HCT116 (cell line): ENCODE results near the gene NR2F2. TPM values are rescaled to one million over a fixed set of nuclear protein-coding genes. Genes with fewer than 3 reads are reported as not detected.

Experiments
- ATAC-seq: fragments of 200-7000 bp; cut with Tn5 transposase; 2 replicates; pipeline ENCODE4 v1.9.1; 2020; ENCODE audit warnings: mild to moderate bottlenecking, moderate library complexity
- BruUV-seq: library from RNA; stranded (reverse); fragments of 400-500 nt; replicated peaks from 2 replicates; lab custom pipeline; 2021; lab: Mats Ljungman, UMichigan
- CTCF ChIA-PET: fragments of 300-600 bp; sonication (Branson Sonifier 250); formaldehyde crosslinking; loops from one replicate; lab custom pipeline; 2021; ENCODE audit warnings: antibody characterized with exemption; lab: Charles Lee
- POLR2A ChIA-PET: fragments of 300-600, 350-600 bp; sonication (Branson Sonifier 250); formaldehyde crosslinking; loops from one replicate; lab custom pipeline; 2021; ENCODE audit warnings: antibody characterized with exemption; lab: Charles Lee
- RAD21 ChIA-PET, 2 experiments: fragments of 300-600 bp; sonication (Branson Sonifier 250); formaldehyde crosslinking; loops; one replicate each; lab custom pipeline; 2023; ENCODE audit warnings: low total read pairs in 2 of 2; ENCODE audit not compliant: uncharacterized antibody in 2 of 2, unreplicated experiment in 2 of 2, low non-redundant PET in 1 of 2; lab: Charles Lee
- DNase-seq: peaks from one replicate; pipeline ENCODE4 v3.0.0-alpha.2; 2010; ENCODE audit warnings: low read depth, low spot score
- H2AFZ ChIP-seq: fragments of 200-600 bp; shearing (Covaris generic), sonication (generic); 2 replicates; pipeline ENCODE4 v1.6.1; 2017; ENCODE audit warnings: low read depth, mixed run types, mixed read lengths, antibody characterized with exemption, low read length; ENCODE audit not compliant: poor library complexity, severe bottlenecking
- H3K27ac ChIP-seq: 2 replicates; pipeline ENCODE4 v1.5.1; 2012; ENCODE audit warnings: low read depth, low read length
- H3K27me3 ChIP-seq: fragments of 200-600 bp; sonication (generic); 2 replicates; pipeline ENCODE4 v1.6.1; 2016; ENCODE audit warnings: mixed run types, low read length, mixed read lengths; ENCODE audit not compliant: insufficient read depth
- H3K36me3 ChIP-seq, 2 experiments: fragments of 200-500 bp in 1 of 2; fragments of 200-600 bp in 1 of 2; sonication (Bioruptor generic) in 1 of 2; sonication (generic) in 1 of 2; 2 replicates each; pipeline versions ENCODE4 v1.5.1 to v1.6.1; 2014 to 2016; ENCODE audit warnings: low read length in 2 of 2, inconsistent platforms in 1 of 2, mixed read lengths in 1 of 2, mixed run types in 1 of 2; ENCODE audit not compliant: insufficient read depth in 2 of 2, control insufficient read depth in 1 of 2
- H3K4me1 ChIP-seq, 2 experiments: fragments of 200-600 bp in 1 of 2; sonication (generic) in 1 of 2; 2 replicates each; pipeline versions ENCODE4 v1.5.1 to v1.6.1; 2012 to 2017; ENCODE audit warnings: low read length in 2 of 2, inconsistent platforms in 1 of 2, mild to moderate bottlenecking in 1 of 2, mixed read lengths in 1 of 2, mixed run types in 1 of 2, moderate library complexity in 1 of 2; ENCODE audit not compliant: insufficient read depth in 2 of 2, control insufficient read depth in 1 of 2
- H3K4me2 ChIP-seq: fragments of 200-600 bp; sonication (generic); 2 replicates; pipeline ENCODE4 v1.6.1; 2017; ENCODE audit warnings: mixed run types, low read length, mixed read lengths
- H3K4me3 ChIP-seq, 2 experiments: fragments of 200-600 bp in 1 of 2; sonication (generic) in 1 of 2; replicated peaks in 1 of 2; 2 replicates each; pipeline ENCODE4 v1.5.1; 2011 to 2016; ENCODE audit warnings: low read length in 2 of 2, control low read depth in 1 of 2, low read depth in 1 of 2, mild to moderate bottlenecking in 1 of 2, mixed read lengths in 1 of 2, mixed run types in 1 of 2
- H3K79me2 ChIP-seq: fragments of 200-600 bp; sonication (generic); 2 replicates; pipeline ENCODE4 v1.6.1; 2017; ENCODE audit warnings: mild to moderate bottlenecking, mixed run types, low read length, moderate library complexity, mixed read lengths; ENCODE audit not compliant: insufficient read depth
- H3K9ac ChIP-seq: fragments of 200-600 bp; sonication (generic); 2 replicates; pipeline ENCODE4 v1.6.1; 2016; ENCODE audit warnings: low read length, mixed read lengths
- H3K9me2 ChIP-seq: fragments of 200-600 bp; sonication (generic), shearing (Covaris generic); 2 replicates; pipeline ENCODE4 v1.6.1; 2017; ENCODE audit warnings: mixed run types, mild to moderate bottlenecking, moderate library complexity; ENCODE audit not compliant: insufficient read depth
- H3K9me3 ChIP-seq, 2 experiments: fragments of 200-500 bp in 1 of 2; fragments of 200-600 bp in 1 of 2; sonication (Bioruptor generic) in 1 of 2; sonication (generic) in 1 of 2; 2 replicates each; pipeline ENCODE4 v1.6.1; 2014 to 2017; ENCODE audit warnings: low read length in 2 of 2, mixed read lengths in 2 of 2, inconsistent platforms in 1 of 2, low read depth in 1 of 2, mild to moderate bottlenecking in 1 of 2, mixed run types in 1 of 2, moderate library complexity in 1 of 2; ENCODE audit not compliant: control insufficient read depth in 1 of 2, insufficient read depth in 1 of 2
- H4K20me1 ChIP-seq: fragments of 200-600 bp; sonication (generic), shearing (Covaris generic); 2 replicates; pipeline ENCODE4 v1.6.1; 2017; ENCODE audit warnings: mixed run types, mild to moderate bottlenecking, moderate library complexity; ENCODE audit not compliant: insufficient read depth
- ELF1 ChIP-seq: IDR thresholded peaks from 2 replicates; pipeline ENCODE4 v1.6.1; 2012; ENCODE audit warnings: low read depth, borderline replicate concordance
- EZH2phosphoT487 ChIP-seq: fragments of 200-600 bp; IDR thresholded peaks from 2 replicates; pipeline ENCODE4 v1.6.1; 2018; ENCODE audit warnings: antibody characterized with exemption, borderline replicate concordance
- FOSL1 ChIP-seq: IDR thresholded peaks from 2 replicates; pipeline ENCODE4 v1.6.1; 2012; ENCODE audit warnings: low read depth
- POLR2AphosphoS5 ChIP-seq: IDR thresholded peaks from 2 replicates; pipeline ENCODE4 v1.6.1; 2011; ENCODE audit warnings: mild to moderate bottlenecking, low read depth, low read length, moderate library complexity
- RAD21 ChIP-seq: IDR thresholded peaks from 2 replicates; pipeline ENCODE4 v1.6.1; 2012; ENCODE audit warnings: low read depth, mild to moderate bottlenecking
- SRF ChIP-seq: IDR thresholded peaks from 2 replicates; pipeline ENCODE4 v1.6.1; 2012; ENCODE audit warnings: low read depth
- YY1 ChIP-seq: IDR thresholded peaks from 2 replicates; pipeline ENCODE4 v1.6.1; 2011; ENCODE audit warnings: low read length, low read depth, moderate library complexity, mild to moderate bottlenecking; ENCODE audit not compliant: insufficient replicate concordance; ENCODE audit errors: extremely low read depth
- ZFX ChIP-seq: fragments of 450-650 bp; IDR thresholded peaks from 2 replicates; pipeline ENCODE4 v1.6.1; 2017
- intact Hi-C: fragments of 100-400 bp; cut with micrococcal nuclease; formaldehyde crosslinking; loops from 2 replicates; pipeline ENCODE4 v1.10.0; 2022
- total RNA-seq: library from RNA; stranded (reverse); gene quantifications from one replicate; pipeline ENCODE4 v1.2.1, GENCODE V29; 2021; ENCODE audit not compliant: unreplicated experiment
- TF ChIP-seq, protein P1 (sequence below): IDR thresholded peaks from 2 replicates; pipeline ENCODE4 v1.6.1; 2012; ENCODE audit warnings: low read depth
- TF ChIP-seq, protein P2 (sequence below): IDR thresholded peaks from 2 replicates; pipeline ENCODE4 v1.6.1; 2012
- TF ChIP-seq, protein P3 (sequence below): IDR thresholded peaks from 2 replicates; pipeline ENCODE4 v1.6.1; 2011; ENCODE audit warnings: mild to moderate bottlenecking, low read length, moderate library complexity; ENCODE audit not compliant: insufficient replicate concordance; ENCODE audit errors: extremely low read depth

NR2F2 gene
- total RNA-seq, 1 experiment from 2014 or later, result 61.4 TPM

DNA sequence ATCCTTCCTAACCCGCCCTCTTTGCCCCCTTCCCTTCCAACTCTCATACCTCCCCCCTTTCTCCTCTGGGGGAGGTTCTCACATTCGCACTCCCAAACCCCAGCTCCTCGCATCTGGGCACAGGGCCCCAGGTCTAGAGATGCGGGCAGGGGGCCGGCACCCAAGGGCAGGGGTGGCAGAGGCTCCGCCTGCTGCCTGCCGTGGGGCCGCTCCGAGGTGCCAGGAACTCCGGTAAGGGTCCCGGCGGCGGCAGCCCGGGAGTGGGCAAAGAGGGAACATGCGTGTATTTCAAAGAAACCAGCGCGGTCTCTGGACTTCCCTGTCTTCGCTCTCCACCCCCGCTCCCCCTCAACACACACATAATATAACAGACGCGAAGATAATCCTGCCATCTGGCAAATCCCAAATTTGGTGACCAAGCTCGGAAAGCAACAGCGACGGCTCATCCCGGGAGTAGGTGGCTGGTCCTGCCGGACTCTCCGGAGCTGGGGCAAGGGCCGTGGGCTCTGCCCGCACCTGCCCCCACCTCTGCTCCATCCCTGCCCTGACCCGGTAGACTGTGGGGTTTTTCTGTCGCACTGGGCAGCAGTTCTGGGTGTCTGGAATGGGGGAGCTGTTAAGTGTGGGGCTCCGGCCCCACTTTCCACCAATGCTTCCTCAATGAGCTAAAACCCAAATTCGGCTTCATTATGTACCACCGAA, 31.0 kb downstream of the NR2F2 start:
- Histone ChIP-seq H3K27ac (no peak overlapping the region), H3K4me3 (no peak overlapping the region), H3K36me3 (no peaks in the 10 kb centered on the region), H3K9ac (no peak overlapping the region), H4K20me1 (no peaks in the 10 kb centered on the region), H3K9me3 (no peaks in the 10 kb centered on the region), H3K9me2 (no peaks in the 10 kb centered on the region), H3K4me2 (no peak overlapping the region), H3K27me3 (no peaks in the 10 kb centered on the region), H3K4me1 (peaks cover under 1 to 6% of the 10 kb centered on the region in 2 experiments), H2AFZ (no peak overlapping the region), H3K79me2 (no peaks in the 10 kb centered on the region)
- ChIA-PET CTCF (no interaction called here), POLR2A (no interaction called here), RAD21 (no interaction called here)
- BruUV-seq, result no TSS peak
- ATAC-seq (no peak), DNase-seq (no peak)
- intact Hi-C loops, result no loop called here
- no peak for TF ChIP-seq YY1
- no peak for TF ChIP-seq ELF1
- TF ChIP-seq SRF, result no peak
- TF ChIP-seq POLR2AphosphoS5, result no peak
- TF ChIP-seq ZFX, result no peak
- no peak for TF ChIP-seq RAD21
- TF ChIP-seq, protein P1, sequence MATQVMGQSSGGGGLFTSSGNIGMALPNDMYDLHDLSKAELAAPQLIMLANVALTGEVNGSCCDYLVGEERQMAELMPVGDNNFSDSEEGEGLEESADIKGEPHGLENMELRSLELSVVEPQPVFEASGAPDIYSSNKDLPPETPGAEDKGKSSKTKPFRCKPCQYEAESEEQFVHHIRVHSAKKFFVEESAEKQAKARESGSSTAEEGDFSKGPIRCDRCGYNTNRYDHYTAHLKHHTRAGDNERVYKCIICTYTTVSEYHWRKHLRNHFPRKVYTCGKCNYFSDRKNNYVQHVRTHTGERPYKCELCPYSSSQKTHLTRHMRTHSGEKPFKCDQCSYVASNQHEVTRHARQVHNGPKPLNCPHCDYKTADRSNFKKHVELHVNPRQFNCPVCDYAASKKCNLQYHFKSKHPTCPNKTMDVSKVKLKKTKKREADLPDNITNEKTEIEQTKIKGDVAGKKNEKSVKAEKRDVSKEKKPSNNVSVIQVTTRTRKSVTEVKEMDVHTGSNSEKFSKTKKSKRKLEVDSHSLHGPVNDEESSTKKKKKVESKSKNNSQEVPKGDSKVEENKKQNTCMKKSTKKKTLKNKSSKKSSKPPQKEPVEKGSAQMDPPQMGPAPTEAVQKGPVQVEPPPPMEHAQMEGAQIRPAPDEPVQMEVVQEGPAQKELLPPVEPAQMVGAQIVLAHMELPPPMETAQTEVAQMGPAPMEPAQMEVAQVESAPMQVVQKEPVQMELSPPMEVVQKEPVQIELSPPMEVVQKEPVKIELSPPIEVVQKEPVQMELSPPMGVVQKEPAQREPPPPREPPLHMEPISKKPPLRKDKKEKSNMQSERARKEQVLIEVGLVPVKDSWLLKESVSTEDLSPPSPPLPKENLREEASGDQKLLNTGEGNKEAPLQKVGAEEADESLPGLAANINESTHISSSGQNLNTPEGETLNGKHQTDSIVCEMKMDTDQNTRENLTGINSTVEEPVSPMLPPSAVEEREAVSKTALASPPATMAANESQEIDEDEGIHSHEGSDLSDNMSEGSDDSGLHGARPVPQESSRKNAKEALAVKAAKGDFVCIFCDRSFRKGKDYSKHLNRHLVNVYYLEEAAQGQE, result no peak
- TF ChIP-seq, protein P2, sequence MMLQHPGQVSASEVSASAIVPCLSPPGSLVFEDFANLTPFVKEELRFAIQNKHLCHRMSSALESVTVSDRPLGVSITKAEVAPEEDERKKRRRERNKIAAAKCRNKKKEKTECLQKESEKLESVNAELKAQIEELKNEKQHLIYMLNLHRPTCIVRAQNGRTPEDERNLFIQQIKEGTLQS, result no peak
- no peak for TF ChIP-seq FOSL1
- TF ChIP-seq, protein P3, sequence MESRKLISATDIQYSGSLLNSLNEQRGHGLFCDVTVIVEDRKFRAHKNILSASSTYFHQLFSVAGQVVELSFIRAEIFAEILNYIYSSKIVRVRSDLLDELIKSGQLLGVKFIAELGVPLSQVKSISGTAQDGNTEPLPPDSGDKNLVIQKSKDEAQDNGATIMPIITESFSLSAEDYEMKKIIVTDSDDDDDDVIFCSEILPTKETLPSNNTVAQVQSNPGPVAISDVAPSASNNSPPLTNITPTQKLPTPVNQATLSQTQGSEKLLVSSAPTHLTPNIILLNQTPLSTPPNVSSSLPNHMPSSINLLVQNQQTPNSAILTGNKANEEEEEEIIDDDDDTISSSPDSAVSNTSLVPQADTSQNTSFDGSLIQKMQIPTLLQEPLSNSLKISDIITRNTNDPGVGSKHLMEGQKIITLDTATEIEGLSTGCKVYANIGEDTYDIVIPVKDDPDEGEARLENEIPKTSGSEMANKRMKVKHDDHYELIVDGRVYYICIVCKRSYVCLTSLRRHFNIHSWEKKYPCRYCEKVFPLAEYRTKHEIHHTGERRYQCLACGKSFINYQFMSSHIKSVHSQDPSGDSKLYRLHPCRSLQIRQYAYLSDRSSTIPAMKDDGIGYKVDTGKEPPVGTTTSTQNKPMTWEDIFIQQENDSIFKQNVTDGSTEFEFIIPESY, result no peak
- no peak for TF ChIP-seq EZH2phosphoT487
